GM11168 (cell line): ENCODE data around the gene AAGAB.

Experiments
- in situ Hi-C: fragments of 300-500 bp; cut with MboI; formaldehyde crosslinking; loops from one replicate; pipeline ENCODE4 v1.12.0; 2022; ENCODE audit warnings: low sequenced_read_pairs; ENCODE audit not compliant: unreplicated experiment

Gene AAGAB

GRCh38 chr15:67174864-67175573 lies 79.4 kb downstream of the AAGAB start:
- in situ Hi-C loops: no loop called here

DNA sequence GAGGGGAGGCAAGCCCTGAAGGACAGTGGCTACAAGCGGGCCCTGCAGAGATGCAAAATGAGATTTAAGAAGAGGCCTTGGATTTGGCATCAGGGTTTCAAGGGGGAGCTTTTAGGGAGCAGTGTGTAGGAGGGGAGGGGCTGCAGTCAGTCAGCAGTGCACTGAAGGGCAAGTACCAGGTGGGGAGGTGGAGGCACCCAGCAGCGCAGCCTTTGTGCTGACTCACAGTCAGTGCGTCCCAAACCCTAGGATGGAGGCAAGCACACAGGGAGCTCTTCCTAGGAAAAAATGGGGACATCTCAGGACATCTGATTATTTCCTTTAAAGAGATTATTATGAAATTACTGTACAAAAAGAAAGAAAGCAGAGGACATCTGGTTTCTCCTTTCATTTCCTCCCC lies 80.0 kb downstream of the AAGAB start:
- in situ Hi-C loops: no loop called here

- in situ Hi-C loops: no loop called here
Observed at GRCh38 chr15:67173786-67174185, 80.7 kb downstream of the AAGAB start.

- in situ Hi-C loops: no loop called here
Observed at GRCh38 chr15:67173005-67173404, 81.5 kb downstream of the AAGAB start.

DNA sequence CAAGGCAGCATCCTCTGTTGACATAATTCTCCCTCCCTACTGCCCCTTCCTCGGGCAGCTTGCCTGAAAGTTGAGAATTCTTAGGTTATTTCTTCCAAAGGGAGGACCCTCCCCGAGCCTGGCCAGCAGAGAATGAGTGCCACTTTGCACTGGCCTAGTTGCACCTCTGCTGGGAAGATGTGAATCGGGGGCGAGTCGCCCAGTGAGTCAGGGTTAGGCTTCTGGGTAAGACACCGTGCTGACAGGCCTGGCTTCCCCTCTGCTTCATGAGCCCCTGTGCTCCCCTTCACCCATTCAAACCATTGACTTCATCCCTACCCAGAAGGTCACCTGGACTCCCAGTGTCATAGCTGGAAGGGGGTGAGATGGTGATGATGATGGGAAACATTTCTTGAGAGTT lies 82.3 kb downstream of the AAGAB start:
- in situ Hi-C loops: no loop called here

DNA sequence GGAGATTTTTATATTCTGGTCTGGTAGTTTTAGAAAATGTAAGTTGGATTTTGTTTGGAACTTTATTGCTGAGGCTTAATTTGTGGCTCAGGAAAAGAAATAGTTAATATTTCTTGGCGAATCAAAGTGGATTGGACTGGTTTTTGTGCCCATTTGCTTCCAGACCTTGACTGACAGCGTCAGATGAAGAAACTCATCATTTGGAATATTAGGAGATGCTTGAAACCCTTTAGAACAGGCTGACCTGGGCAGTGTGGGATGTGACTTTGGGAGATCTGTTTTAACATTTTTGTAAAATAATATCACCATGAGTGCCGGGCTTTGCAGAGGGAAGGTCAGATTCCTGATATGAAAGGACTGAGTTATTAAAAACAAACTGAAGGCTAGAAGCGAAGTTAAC lies 83.0 kb downstream of the AAGAB start:
- in situ Hi-C loops: no loop called here

DNA sequence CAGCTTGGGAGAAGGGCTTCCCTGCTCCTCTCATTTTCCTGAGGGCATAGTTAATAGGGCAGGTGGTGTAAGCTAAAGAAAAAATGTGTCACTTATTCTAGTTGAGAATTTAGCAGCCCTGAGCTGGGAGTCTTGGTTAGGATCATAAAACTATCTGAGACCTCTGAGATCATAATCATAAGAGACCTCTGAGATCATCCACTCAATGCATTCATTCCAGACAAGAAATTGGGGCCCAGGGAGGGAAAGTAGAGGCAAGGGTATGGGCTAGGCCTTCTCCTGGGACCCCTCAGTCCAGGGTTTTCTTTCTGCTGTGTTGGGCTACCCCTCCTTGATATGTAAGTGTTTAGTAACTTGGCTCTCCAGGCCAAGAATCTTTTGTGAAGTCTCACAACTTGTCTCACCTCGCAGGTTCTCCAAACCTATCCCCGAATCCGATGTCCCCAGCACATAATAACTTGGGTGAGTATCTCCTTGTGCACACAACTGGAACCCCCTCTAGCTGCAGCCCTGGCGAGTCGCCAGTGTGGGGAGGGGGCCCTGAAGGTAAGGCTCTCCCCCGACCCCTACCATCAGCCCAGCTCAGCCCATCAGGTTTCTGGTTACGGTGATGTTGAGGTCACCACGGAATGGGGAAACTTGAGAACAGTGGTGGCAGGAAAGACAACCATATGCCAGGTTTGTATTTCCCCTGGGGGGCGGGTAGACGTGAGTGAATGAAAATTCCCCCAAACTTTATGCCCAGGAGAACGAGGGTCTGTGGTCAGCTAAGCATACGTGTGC lies 84.1 kb downstream of the AAGAB start:
- in situ Hi-C loops: no loop called here

DNA sequence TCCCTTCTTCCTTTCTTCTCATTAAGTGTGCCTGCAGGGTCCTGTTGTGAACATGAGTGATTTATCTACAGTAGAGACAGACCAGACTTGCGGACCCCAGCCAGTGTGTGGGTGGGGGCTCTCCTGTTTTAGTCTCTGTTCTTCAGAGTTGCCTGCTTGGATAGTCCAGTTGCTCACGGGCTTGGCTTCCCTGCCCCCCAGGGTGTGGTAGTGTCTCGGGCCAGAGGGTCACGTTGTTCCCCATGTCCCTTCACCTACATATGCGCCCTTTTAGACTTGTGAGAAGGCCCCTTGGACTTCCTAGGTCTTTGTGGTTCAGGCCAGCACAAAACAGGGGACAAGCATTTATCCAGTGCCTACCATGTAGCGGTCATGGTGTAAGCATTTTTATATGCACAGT lies 85.8 kb downstream of the AAGAB start:
- in situ Hi-C loops: no loop called here

- in situ Hi-C loops: no loop called here
Observed at GRCh38 chr15:67167091-67167490, 87.4 kb downstream of the AAGAB start.

DNA sequence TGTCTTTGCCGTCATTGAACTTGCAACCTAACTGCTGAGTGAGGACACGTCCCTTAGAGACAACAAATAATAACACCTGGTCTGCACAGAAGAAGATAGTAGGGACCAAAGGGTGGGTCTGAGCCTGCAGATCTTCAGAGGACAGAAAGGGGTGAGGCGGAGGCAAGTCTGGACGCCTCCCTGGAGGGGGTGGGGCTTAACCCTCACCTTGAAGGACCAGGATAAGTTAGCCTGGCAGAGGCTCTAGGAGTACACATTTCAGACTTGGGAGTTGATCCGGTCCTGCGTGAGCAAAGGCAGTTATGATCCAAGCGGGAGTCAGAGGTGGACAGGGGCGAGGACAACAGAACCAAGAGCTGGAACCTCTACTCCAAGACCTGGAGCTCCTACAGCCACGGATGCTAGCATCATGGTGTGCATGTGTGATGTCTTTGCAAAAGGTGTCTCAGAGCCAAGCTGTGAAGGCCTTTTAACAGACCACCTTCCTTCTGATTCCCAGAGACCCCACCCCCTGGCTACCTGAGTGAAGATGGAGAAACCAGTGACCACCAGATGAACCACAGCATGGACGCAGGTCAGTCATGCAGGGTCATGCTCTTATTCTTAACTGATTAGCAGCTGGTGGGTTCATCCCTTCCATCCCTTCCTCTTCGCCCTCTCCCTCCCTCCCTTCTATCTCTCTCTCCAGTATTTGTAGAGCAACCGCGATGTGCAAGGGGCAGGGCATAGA lies 88.0 kb downstream of the AAGAB start:
- in situ Hi-C loops: no loop called here

DNA sequence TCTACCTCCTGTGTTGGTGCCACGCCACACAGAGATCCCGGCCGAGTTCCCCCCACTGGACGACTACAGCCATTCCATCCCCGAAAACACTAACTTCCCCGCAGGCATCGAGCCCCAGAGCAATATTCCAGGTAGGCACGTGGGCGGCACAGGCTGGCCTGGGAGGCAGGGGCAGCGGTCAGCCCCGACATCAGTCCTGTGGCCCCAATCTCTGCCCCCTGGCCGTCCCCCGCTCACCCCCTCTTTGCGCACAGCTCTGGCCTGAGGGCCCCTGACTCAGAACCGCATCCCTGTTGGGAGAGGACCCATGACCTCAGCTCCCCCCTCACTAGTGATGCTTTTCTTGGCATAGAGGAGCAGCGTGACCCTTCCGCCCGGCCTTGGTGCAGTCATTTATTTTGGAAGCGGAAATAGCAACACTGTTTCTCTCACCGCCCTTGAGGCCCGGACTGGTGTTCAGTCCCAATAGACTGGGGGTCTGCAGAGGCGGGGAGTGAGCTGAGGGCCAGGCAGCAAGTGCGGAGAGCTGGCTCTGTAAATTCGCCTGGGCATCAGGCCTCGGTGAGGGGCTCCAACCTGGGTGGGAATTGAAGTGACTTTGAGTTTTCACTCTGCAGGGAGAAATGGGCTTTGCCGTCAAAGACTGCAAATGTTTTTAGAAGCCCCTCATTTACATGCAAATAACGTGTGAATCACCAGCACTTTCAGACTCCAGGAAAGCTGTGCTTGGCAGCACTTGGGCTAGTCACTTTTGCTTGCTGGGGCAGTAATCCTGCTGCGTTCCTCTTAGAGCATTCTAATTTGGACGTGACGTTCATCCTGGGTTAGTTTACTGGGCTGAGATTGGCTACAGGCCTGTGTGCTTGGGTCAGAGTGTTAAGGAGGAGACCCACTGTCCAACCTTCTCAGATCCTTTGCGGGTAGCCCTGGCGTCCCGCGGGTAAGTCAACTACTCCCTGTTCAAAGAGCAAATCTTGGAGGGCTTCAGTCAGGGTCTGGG lies 88.9 kb downstream of the AAGAB start:
- in situ Hi-C loops: no loop called here

GRCh38 chr15:67164811-67165253 lies 89.6 kb downstream of the AAGAB start:
- in situ Hi-C loops: no loop called here

DNA sequence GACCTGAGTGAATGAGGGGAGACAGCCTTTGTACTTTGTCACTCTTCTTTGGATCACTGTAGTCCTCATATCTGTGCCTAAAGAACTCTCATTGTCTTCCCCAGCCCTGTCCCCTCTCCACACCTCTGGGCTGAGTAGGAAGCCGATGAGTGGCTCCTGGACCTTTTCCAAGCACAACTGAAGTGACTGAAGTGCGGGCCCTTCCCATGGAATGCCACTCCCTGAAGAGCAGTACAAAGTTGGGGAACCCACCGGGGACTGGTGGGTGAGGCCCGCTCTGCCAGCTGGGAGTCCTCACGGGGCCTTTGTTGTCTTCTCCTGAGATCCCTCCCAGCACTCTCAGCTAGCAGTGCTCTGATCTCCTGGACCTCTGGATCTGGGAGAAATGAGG lies 90.1 kb downstream of the AAGAB start:
- in situ Hi-C loops: no loop called here

DNA sequence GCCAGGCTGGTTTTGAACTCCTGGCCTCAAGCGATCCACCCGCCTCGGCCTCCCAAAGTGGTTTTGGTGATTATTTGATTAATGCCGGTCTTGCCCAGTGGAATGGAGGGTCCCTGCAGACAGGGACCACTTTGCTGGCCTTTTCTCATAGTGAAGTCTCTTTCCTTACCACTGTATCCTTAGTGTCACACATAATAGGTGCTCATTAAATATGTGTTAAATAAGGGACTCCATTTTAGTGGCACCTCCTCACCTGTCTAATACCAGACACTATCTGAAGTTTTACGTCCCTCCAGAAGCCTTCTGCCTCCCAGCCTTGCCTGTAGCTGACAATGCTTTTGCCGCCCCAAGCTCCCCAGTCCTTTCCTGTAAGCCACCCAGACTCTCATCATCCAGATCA lies 91.3 kb downstream of the AAGAB start:
- in situ Hi-C loops: no loop called here

DNA sequence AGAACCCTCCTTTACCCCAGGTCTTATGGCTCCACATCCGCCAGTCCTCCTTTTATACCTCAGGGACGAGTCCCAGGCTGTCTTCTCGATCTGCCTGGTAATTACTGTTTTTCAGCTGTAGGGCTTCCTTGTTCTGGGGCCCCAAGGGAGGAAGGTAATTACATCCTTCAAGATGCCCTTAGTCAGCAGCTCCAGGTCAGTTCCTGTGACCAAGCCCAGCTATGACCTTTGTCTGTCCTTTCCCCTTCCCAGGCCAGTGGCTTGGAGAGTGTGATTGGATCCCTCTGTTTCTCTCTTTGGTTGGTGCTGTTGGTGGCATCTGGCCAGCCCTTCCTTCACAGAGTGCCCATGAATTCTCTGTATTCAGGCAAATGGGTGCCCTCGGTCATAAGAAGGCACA lies 92.6 kb downstream of the AAGAB start:
- in situ Hi-C loops: no loop called here

DNA sequence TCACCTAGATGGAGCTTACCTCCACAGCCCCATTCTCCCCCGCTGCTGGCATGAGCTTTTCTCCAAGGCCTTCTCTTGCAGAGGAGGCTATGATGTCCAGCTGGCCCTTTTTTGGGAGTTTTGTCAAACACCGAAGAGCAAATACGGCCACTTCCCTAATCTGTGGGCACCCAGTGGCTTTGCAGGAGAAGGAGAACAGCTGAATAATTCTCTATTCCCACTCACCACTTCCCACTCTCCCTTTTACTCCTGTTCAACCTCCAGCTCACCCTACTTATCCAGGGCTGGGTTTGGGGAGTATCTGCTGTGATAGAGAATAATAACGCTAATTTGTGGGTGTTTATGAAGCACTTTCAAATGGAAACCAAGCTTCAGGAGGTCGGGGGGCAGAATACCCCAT lies 93.0 kb downstream of the AAGAB start:
- in situ Hi-C loops: no loop called here

DNA sequence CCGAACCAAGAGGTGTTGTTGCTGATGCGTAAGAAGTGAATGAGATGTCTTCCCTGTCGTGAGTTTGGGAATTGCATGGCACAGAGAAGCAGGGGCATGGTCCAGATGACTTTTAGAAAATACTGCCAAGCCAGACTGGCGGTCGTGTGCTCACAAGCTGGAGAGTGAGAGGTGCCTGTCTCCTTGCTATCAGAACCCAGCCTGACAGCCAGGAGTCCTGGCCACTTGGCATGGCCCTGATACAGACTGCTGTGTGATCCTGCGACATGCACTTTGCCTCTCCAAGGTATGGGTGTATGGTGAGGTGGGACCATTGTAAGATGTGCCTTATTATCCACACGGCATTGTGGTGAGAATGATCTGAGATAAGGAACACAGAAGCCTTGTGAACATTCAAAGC lies 96.1 kb downstream of the AAGAB start:
- in situ Hi-C loops: no loop called here

DNA sequence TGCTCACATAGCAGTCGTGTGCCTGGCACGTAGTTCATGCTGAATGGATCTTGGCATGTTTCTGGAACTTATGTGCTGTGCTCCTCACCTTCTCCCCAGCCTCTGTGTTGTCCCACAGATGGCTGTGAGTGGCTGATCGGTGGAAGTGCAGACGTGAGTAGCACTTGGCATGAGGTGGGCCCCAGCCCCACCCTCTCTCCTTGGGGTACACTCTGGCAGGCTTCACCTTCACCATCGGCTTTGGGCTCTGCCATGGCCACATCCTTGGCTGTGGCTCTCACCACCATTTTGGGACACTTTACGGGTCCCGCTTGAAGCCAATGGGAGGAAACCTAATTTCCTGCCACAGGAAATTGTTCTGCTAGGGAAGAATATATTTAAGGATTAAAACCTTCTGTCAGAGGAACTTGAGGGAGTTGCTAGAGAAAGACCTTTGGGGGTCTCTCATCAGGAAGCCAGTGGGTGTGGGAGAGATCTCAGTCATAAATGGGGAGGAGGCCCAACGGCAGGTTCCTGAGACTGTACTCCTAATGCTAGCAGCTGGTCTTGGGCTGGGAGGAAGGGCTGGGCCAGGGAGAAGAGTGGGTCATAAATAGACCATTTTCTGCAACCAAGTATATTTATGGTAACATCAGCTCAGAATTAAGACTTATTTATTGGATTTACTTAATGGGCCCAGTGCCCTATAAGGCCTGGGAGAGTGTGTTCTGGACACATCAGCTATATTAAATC lies 96.8 kb downstream of the AAGAB start:
- in situ Hi-C loops: no loop called here

GRCh38 chr15:67156834-67157233 lies 97.6 kb downstream of the AAGAB start:
- in situ Hi-C loops: no loop called here
